C4-2B (cell line): ENCODE measurements around the gene TTC17.
"Not testable (repeated sequence)": the region's sequence is repeated elsewhere in the genome, so short reads cannot be mapped to it uniquely, and the experiment has no call there.

Experiments
- H3K27ac ChIP-seq: fragments of 450-650 bp; 2 replicates; pipeline ENCODE4 v1.5.1; 2017
- CTCF ChIP-seq: fragments of 450-650 bp; conservative IDR thresholded peaks from 2 replicates; pipeline ENCODE4 v1.5.1; 2017; ENCODE audit warnings: mild to moderate bottlenecking
- ZFX ChIP-seq: fragments of 450-650 bp; IDR thresholded peaks from 2 replicates; pipeline ENCODE4 v1.6.1; 2017

TTC17 gene

GRCh38 chr11:43341159-43341558 lies 17.6 kb upstream of the TTC17 start:
- H3K27ac ChIP-seq = no peak overlapping the region
- TF ChIP-seq ZFX = no peak
- TF ChIP-seq CTCF = no peak

- H3K27ac ChIP-seq = not testable (repeated sequence)
Measured at GRCh38 chr11:43351426-43351825, 7.3 kb upstream of the TTC17 start.

GRCh38 chr11:43354311-43354710 lies 4.4 kb upstream of the TTC17 start:
- no peak overlapping the region for H3K27ac ChIP-seq
- TF ChIP-seq CTCF (no peak), ZFX (no peak)

GRCh38 chr11:43356336-43356735 lies 2.4 kb upstream of the TTC17 start:
- TF ChIP-seq ZFX (no peak), CTCF (no peak)
- no peak overlapping the region for H3K27ac ChIP-seq

GRCh38 chr11:43358279-43358800 lies 380 bp upstream of the TTC17 start:
- H3K27ac ChIP-seq = peak overlapping the region; percentile 90
- TF ChIP-seq ZFX (no peak), CTCF (no peak)

- peak overlapping the region; percentile 90 for H3K27ac ChIP-seq
- TF ChIP-seq CTCF = no peak; the same call in 1 of the 2 replicates
- no peak for TF ChIP-seq ZFX
Measured at GRCh38 chr11:43359422-43359818, 700 bp downstream of the TTC17 start.

- H3K27ac ChIP-seq = no peak overlapping the region
- TF ChIP-seq ZFX (no peak), CTCF (no peak)
Measured at GRCh38 chr11:43360361-43361032, 1.8 kb downstream of the TTC17 start.

- H3K27ac ChIP-seq = no peak overlapping the region
- TF ChIP-seq CTCF (no peak), ZFX (no peak)
Measured at GRCh38 chr11:43366677-43367076, 8.0 kb downstream of the TTC17 start.
